ENCODE results near the gene ACTR1B.
"Not testable (repeated sequence)": the region's sequence is repeated elsewhere in the genome, so short reads cannot be mapped to it uniquely, and the experiment has no call there.

Gene ACTR1B

GRCh38 chr2:97657986-97658690, 5.7 kb downstream of the ACTR1B start:
- no peak for DNase-seq

GRCh38 chr2:97656905-97657587, 6.8 kb downstream of the ACTR1B start:
- no peak for DNase-seq

- DNase-seq: no peak
Observed at GRCh38 chr2:97656129-97656755, 7.6 kb downstream of the ACTR1B start.

GRCh38 chr2:97654791-97655190, 9.1 kb downstream of the ACTR1B start:
- no peak for DNase-seq

GRCh38 chr2:97654309-97654708, 9.5 kb downstream of the ACTR1B start:
- no peak for DNase-seq

- DNase-seq: no peak
Observed at GRCh38 chr2:97653874-97654273, 10.0 kb downstream of the ACTR1B start.

- no peak for DNase-seq
Observed at GRCh38 chr2:97653473-97653872, 10.4 kb downstream of the ACTR1B start.

GRCh38 chr2:97651114-97651513, 12.7 kb downstream of the ACTR1B start:
- DNase-seq: no peak

- DNase-seq: no peak
Observed at GRCh38 chr2:97646977-97647376, 16.9 kb downstream of the ACTR1B start.

- DNase-seq: peak; percentile 97
Observed at GRCh38 chr2:97645695-97646629, 17.9 kb downstream of the ACTR1B start, which contains the start of gene COX5B. COX5B (plus strand) TSS chr2:97646062; CDS start chr2:97646087, 25 bp downstream.

GRCh38 chr2:97645112-97645694, 18.6 kb downstream of the ACTR1B start:
- DNase-seq: peak; percentile 48

GRCh38 chr2:97644023-97644717, 19.7 kb downstream of the ACTR1B start:
- DNase-seq: no peak

- DNase-seq: not testable (repeated sequence)
Observed at GRCh38 chr2:97626049-97626430, 37.8 kb downstream of the ACTR1B start.

- not testable (repeated sequence) for DNase-seq
Observed at GRCh38 chr2:97625354-97626048, 38.3 kb downstream of the ACTR1B start.

GRCh38 chr2:97622976-97623375, 40.9 kb downstream of the ACTR1B start:
- DNase-seq: not testable (repeated sequence)

- not testable (repeated sequence) for DNase-seq
Observed at GRCh38 chr2:97620492-97620891, 43.4 kb downstream of the ACTR1B start.

- not testable (repeated sequence) for DNase-seq
Observed at GRCh38 chr2:97618939-97619827, 44.7 kb downstream of the ACTR1B start.

- no peak for DNase-seq
Observed at GRCh38 chr2:97617911-97618310, 45.9 kb downstream of the ACTR1B start.

GRCh38 chr2:97615746-97616145, 48.1 kb downstream of the ACTR1B start:
- DNase-seq: not testable (repeated sequence)

GRCh38 chr2:97611895-97612294, 51.9 kb downstream of the ACTR1B start:
- not testable (repeated sequence) for DNase-seq
